ENCODE results near the gene CREBBP. TPM values are rescaled to one million over a fixed set of nuclear protein-coding genes. Genes with fewer than 3 reads are reported as not detected.

The CREBBP gene
- total RNA-seq, 1 donor: 26.6 TPM

DNA sequence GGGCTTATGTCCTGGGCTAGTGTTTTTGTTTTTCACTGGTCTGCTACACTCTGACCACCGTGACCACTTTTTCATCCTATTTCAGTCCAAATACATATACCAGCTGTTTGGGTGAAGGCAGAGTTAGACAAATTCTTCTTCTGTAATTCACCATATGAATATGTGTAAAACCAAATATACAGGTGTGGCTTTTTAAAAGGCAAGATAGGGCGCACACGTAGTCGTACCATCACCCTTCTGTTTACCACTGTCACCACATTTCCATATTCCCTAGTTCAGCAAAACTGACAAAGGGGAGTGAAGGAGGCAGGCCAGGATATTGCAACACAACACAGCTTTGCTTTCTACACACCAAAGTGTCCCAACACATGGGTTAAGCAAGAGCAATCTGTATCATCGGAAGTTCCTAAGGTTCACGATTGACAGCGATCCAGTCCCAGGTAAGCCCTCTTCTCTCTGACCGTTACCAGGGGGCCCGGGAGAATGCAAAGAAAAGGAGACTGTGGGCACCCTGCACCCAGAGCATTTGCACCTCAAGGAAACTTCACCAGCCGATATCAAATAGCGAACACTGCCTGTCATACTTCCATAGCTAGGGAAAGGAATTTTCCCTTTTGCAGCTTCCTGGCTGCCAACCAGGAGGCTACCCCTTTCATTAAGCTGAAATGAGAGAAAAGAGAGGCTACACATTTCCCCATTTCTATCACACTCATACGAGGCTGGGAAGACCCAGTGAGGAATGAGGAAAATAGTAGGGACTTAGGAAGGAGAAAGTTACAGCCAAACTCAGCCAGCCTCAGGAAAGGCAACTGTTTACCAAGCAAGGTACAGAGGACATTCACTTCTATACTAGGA lies 23.1 kb downstream of the CREBBP start:
- TF ChIP-seq, protein P1, sequence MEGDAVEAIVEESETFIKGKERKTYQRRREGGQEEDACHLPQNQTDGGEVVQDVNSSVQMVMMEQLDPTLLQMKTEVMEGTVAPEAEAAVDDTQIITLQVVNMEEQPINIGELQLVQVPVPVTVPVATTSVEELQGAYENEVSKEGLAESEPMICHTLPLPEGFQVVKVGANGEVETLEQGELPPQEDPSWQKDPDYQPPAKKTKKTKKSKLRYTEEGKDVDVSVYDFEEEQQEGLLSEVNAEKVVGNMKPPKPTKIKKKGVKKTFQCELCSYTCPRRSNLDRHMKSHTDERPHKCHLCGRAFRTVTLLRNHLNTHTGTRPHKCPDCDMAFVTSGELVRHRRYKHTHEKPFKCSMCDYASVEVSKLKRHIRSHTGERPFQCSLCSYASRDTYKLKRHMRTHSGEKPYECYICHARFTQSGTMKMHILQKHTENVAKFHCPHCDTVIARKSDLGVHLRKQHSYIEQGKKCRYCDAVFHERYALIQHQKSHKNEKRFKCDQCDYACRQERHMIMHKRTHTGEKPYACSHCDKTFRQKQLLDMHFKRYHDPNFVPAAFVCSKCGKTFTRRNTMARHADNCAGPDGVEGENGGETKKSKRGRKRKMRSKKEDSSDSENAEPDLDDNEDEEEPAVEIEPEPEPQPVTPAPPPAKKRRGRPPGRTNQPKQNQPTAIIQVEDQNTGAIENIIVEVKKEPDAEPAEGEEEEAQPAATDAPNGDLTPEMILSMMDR (IDR thresholded peaks at IDR 0.05; ENCODE audit: insufficient read depth, low read length): no peak
- DNase-seq (ENCODE audit: low read depth): peak; percentile 65
- no peak overlapping the region for H3K4me3 ChIP-seq (ENCODE audit: low read depth, low read length)

DNA sequence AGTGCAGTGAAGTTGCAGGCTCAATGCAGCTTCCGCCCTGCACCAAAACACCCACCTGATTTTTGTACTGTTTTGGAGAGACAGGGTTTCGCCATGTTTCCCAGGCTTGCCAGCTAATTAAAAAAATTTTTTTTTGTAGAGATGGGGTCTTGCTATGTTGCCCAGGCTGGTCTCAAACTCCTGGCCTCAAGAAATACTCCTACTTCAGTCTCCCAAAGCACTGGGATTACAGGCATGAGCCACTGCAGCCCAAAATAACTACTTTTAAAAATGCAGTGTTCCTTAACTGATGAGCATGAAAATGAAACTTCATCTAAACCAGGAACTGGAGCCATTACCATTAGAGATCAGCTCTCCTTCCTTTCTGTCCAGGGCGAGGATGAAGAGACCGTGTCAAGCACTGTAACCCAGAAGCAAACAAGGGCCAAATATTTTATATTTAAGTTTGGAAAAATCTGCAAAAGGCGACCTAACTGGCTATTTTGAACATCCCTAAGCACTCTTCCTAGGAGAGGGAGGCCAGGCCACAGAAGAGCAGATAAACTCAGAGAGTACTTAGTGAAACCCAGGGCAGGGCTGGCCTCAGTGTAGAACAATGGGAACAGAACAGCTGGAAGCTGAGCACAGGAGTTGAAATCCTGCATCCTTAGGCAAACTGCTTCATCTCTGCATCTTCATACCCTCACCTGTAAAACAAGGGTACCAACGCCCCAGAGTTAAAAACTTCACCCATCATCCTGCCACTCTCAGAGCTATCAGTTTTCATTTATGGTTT lies 24.0 kb downstream of the CREBBP start:
- H3K4me3 ChIP-seq (ENCODE audit: low read depth, low read length): no peak overlapping the region
- TF ChIP-seq, protein P1 (IDR thresholded peaks at IDR 0.05; ENCODE audit: insufficient read depth, low read length): no peak
- no peak for DNase-seq (ENCODE audit: low read depth)

DNA sequence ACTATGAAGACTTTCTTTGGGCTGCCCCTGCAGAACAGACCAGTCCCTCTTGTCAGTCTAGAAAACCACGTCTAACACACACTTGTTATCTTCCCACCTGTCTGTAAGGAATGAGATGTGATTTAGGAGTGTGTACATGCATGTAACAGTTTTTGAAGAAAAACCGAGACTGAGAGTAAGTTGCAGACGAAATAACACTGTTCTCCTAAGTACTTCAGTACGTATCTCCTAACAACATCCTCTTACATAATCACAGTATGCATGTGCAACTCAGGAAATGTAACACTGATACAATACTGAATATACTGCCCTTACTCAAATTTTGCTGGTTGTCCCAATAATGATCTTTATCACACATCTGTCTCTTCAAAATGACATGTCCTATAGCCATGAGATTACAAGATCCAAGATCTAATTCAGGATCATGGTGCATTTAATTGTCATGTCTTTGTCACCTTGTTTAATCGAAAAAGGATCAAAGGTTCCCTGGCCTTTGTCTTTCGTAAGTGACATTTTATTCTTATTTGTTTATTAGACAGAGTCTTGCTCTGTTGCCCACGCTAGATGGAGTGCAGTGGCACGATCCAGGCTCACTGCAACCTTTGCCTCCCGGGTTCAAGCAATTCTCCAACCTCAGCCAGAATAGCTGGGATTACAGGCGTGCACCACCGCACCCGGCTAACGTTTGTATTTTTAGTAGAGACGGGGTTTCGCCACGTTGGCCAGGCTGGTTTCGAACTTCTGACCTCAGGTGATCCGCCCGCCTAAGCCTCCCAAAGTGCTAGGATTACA lies 25.6 kb downstream of the CREBBP start:
- TF ChIP-seq, protein P1 (IDR thresholded peaks at IDR 0.05; ENCODE audit: insufficient read depth, low read length): no peak
- no peak for DNase-seq (ENCODE audit: low read depth)
- no peak overlapping the region for H3K4me3 ChIP-seq (ENCODE audit: low read depth, low read length)

DNA sequence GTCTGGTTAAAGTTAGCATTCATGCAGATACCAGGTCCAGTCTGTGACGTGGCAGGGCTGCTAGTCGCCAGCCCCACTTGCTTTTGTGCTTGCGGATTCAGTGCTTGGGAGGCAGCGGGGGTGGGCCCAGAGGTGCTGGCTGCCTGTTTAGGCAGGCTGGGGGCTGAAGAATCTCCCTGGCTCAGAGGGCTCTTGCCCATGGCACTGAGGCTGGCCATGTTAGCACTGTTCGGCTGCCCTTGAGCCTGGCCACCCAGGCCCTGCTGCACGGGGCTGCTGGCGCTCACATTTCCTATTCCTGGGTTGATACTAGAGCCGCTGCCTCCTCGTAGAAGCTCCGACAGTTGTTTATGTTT lies 30.0 kb downstream of the CREBBP start:
- no peak for DNase-seq (ENCODE audit: low read depth)
- TF ChIP-seq, protein P1 (IDR thresholded peaks at IDR 0.05; ENCODE audit: insufficient read depth, low read length): no peak
- H3K4me3 ChIP-seq (ENCODE audit: low read depth, low read length): no peak overlapping the region

DNA sequence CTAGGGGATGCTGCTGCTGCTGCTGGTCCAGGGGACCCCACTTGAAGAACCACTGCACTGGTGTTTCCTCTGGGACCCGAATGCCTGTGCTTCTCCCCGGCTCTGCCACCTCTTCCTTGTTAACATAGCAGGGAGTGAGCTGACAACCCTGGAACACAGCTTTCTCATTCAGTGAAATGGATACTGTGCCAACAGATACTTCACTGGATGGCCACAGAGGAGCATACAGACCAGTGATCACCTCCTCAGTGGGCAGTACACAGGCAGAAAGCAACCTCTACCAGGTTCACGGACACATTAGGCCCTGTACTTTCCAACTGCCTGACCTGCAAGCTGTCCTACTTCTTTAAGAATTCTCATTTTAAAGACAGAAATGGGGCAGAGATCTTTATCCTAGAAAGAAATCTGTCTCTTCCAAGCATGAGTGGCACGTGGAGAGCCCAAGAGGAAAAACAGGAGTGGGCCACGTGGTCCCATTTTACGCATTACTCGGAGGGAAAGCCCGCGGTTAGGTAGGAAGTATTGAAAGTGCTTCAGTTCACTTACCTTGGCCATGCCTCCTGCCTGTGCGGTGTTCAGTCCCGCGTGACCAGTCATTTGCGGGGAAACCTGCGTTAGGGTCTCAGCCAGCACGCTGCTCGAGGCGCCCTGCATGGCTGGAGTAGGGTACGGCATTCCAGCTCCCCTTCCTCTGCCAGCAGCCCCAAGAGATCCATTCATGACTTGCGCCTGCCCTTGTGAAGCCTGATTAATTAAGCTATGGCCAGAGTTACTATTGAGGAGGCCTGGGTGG lies 30.6 kb downstream of the CREBBP start:
- H3K4me3 ChIP-seq (ENCODE audit: low read depth, low read length): no peak overlapping the region
- DNase-seq (ENCODE audit: low read depth): no peak
- TF ChIP-seq, protein P1 (IDR thresholded peaks at IDR 0.05; ENCODE audit: insufficient read depth, low read length): no peak

DNA sequence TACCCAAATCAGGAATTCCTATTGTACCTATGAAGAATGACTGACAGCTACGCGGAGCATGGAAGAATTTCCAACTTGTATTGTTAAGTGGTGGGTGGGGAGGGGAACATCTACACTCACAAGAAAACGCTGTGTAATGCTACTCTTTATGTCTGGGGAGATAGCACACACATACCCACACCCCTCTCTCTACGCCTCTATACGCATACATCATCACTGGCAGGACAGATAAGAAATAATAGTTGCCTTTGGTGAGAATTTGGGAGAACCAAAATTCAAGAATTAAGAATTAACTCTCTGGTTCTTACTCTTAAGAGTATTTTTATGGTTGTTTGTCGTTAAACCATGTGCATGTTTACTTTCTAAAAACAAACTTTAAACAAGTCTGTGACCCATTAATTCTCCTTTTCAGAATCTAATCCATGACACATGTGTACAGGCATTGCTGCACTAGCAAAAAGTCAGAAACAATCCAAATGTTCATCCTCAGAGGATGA lies 33.9 kb downstream of the CREBBP start:
- DNase-seq (ENCODE audit: low read depth): no peak
- no peak overlapping the region for H3K4me3 ChIP-seq (ENCODE audit: low read depth, low read length)
- TF ChIP-seq, protein P1 (IDR thresholded peaks at IDR 0.05; ENCODE audit: insufficient read depth, low read length): no peak
